Stimulated activated CD4-positive, alpha-beta T cell treated with anti-CD3 and anti-CD28 coated beads, Interleukin-2, amount 100 ng/mL, for 4 hours (primary cell): Measurements from ENCODE around the gene CHSY1.

Source experiments
- DNase-seq: peaks from one replicate; pipeline ENCODE4 v3.0.0-alpha.2; 2020; ENCODE audit warnings: low read depth

Gene CHSY1

GRCh38 chr15:101152914-101153313 is 98.9 kb downstream of the CHSY1 start:
- no peak for DNase-seq

DNA sequence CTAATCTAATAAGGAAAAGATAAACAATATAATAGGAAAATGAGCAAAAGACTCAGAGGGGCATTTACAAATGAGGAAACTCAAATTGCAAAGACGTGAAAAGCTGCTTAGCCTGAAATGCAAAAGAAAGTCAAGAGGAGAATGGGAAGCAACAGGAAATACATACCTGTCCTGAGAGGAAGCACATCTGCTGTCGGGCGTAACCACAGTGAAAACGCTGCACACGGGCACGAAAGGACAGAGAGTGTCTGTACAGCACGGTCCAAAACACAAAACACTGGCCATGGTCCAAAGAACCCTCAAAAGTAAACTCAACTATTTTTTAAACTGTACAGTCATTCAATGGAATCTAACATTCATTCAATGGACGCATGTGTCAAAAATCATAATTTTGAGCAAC is 100.6 kb downstream of the CHSY1 start:
- DNase-seq, result no peak

- DNase-seq, result no peak
Observed at GRCh38 chr15:101150723-101151040, 101.2 kb downstream of the CHSY1 start.

GRCh38 chr15:101149864-101150722 is 101.8 kb downstream of the CHSY1 start:
- no peak for DNase-seq

- DNase-seq, result no peak
Observed at GRCh38 chr15:101148881-101149664, 102.8 kb downstream of the CHSY1 start.

GRCh38 chr15:101148166-101148880 is 103.5 kb downstream of the CHSY1 start:
- no peak for DNase-seq

- no peak for DNase-seq
Observed at GRCh38 chr15:101147181-101147580, 104.7 kb downstream of the CHSY1 start.

GRCh38 chr15:101146118-101146702 is 105.6 kb downstream of the CHSY1 start:
- no peak for DNase-seq

DNA sequence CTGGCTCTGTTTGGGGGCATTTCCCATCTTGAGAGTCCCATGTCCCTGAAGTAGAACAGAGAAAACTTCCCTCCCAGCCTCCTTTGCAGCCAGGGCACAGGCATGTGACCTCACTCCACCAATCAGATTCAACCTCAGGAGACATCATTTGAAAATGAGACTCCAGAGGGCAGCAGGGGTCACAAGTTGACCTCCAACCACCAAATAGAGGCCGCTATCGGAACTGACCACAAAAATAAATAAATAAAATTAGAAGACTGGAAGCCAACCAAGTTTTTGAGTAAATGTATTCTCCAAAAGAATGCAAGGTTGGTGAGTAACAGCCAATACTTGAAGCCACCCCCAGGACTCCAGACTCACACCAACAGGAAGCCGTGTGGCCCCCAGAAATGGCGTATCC is 106.5 kb downstream of the CHSY1 start:
- DNase-seq, result no peak

- no peak for DNase-seq
Observed at GRCh38 chr15:101143321-101143720, 108.5 kb downstream of the CHSY1 start.

DNA sequence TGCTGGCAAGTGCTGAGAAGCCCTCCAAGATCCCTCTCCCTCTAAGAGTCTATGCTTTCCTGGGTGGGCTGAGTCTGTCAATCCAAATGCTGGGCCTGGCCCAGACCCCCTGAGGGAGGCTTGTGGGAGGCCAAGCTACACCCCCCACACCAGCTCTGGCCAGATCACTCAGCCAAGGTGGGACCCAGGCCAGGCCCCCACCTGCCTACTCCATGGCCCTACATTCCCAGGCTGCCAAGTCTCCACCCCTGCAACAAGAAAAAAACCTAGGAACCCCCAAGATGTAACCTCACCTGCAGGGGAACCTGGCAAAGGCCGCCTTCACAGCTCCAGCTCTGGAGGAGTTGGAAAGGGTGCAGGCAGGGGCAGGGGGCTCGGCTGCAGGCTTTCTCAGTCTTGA is 109.1 kb downstream of the CHSY1 start:
- no peak for DNase-seq

GRCh38 chr15:101141926-101142527 is 109.8 kb downstream of the CHSY1 start:
- DNase-seq, result no peak

DNA sequence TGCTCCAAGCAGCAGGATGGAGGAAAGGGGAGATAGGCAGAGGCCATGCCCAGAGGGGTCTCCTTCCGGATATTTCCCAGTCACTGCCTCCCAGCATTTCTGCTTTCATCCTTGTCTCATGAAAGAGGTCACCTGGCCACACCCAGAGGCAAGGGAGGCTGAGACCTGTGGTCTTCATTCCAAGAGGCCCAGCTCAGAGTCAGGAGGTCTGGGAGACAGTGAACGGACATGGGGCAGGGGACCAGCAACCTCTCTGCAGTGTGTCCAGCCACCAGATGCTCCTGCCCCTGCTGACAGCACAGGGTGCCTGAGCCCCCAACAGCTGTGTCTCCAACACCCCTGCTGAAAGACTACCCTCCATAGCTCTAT is 111.2 kb downstream of the CHSY1 start:
- no peak for DNase-seq

DNA sequence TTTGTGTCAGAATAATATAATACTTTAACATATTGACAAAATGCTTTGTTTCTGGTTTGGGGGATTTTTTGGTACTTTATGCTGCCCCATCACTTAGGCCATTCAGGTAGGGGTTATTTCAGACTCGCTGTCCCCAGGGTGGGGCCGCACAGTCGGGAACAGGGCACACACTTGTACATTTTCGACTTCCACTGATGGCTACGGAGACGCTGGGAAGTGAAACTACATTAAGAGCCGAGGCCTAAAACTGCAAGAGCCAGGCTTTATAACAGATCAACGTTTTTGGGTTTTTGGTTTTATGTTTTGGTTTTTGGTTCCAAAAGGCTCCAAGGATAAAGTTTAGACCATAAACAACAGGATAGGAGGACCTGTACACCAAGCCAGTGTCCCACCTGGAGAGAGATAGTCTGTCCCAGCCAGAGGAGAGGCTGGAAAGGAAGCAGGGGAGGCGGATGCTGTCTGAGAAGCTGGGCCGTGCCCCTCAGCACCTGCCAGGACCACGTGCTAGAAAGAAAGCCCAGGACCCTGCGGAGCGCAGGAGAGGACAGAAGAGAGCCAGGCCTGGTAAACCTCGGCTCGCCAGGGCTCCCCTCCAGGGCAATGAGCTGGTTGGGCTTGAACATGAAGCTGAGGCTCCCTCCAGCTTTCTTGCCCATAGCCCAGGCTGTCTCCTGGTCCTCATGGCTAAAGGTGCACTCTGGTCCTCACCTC is 111.7 kb downstream of the CHSY1 start:
- no peak for DNase-seq

GRCh38 chr15:101138913-101139880 is 112.7 kb downstream of the CHSY1 start:
- no peak for DNase-seq

- no peak for DNase-seq
Observed at GRCh38 chr15:101138086-101138660, 113.7 kb downstream of the CHSY1 start.

GRCh38 chr15:101137312-101137940 is 114.4 kb downstream of the CHSY1 start:
- no peak for DNase-seq

GRCh38 chr15:101136381-101137268 is 115.2 kb downstream of the CHSY1 start:
- no peak for DNase-seq
